ENCODE measurements around the gene ZIC5. TPM values are rescaled to one million over a fixed set of nuclear protein-coding genes. Genes with fewer than 3 reads are reported as not detected.

ZIC5 gene
- total and polyA plus RNA-seq, 8 donors, result 0.06 TPM; not detected in 7

GRCh38 chr13:99986741-99987140, 15.2 kb upstream of the ZIC5 start:
- no peak for ATAC-seq
- intact Hi-C loops (cut with DNase I), result no loop called here
- no peaks in the 10 kb centered on the region for H3K9me3 ChIP-seq
- no peak for TF ChIP-seq CTCF (IDR thresholded peaks at IDR 0.05)
- H3K36me3 ChIP-seq, result no peaks in the 10 kb centered on the region
- H3K4me3 ChIP-seq, result no peak overlapping the region
- no peak for DNase-seq
- H3K27ac ChIP-seq, result no peak overlapping the region
- no peaks in the 10 kb centered on the region for H3K4me1 ChIP-seq
- peaks cover 27 to 94% (median 36%) of the 10 kb centered on the region in 4 donors for H3K27me3 ChIP-seq
- 36 to 37% methylated on average over 8 of the region's 8 CpGs for WGBS, 2 donors
- no peak for FAIRE-seq

GRCh38 chr13:99985886-99986527, 14.4 kb upstream of the ZIC5 start:
- WGBS, 2 donors, result 30 to 31% methylated on average over 15 of the region's 15 CpGs
- TF ChIP-seq CTCF (IDR thresholded peaks at IDR 0.05), result no peak
- DNase-seq, result no peak

GRCh38 chr13:99985241-99985874, 13.8 kb upstream of the ZIC5 start:
- DNase-seq (peak in 1 of 6 donors; percentile 78), FAIRE-seq (no peak), ATAC-seq (no peak)
- H3K36me3 ChIP-seq, result no peaks in the 10 kb centered on the region
- intact Hi-C loops (cut with DNase I), result no loop called here
- TF ChIP-seq CTCF (IDR thresholded peaks at IDR 0.05), result no peak
- H3K27me3 ChIP-seq, result peaks cover 25 to 80% (median 34%) of the 10 kb centered on the region in 4 donors
- WGBS, 2 donors, result 6 to 10% methylated on average over 15 to 55 of the region's 55 CpGs
- H3K27ac ChIP-seq, result no peak overlapping the region
- no peaks in the 10 kb centered on the region for H3K9me3 ChIP-seq
- no peaks in the 10 kb centered on the region for H3K4me1 ChIP-seq
- no peak overlapping the region for H3K4me3 ChIP-seq

More at GRCh38 chr13:99985886-99986527, 14.4 kb upstream of the ZIC5 start:
- Histone ChIP-seq H3K27me3 (peaks cover 25 to 86% (median 34%) of the 10 kb centered on the region in 4 donors), H3K4me1 (no peaks in the 10 kb centered on the region), H3K9me3 (no peaks in the 10 kb centered on the region), H3K27ac (no peak overlapping the region), H3K36me3 (no peaks in the 10 kb centered on the region), H3K4me3 (no peak overlapping the region)
- no peak for FAIRE-seq
- intact Hi-C loops (cut with DNase I), result no loop called here
- ATAC-seq, result no peak

GRCh38 chr13:99984461-99985240, 13.1 kb upstream of the ZIC5 start:
- peaks cover 25 to 77% (median 34%) of the 10 kb centered on the region in 4 donors for H3K27me3 ChIP-seq
- H3K4me1 ChIP-seq, result peaks cover 5 to 7% (median 5%) of the 10 kb centered on the region in 3 donors
- 12 to 15% methylated on average over 44 of the region's 44 CpGs for WGBS, 2 donors
- no peak for TF ChIP-seq CTCF (IDR thresholded peaks at IDR 0.05)
- intact Hi-C loops (cut with DNase I), result no loop called here
- no peak overlapping the region for H3K4me3 ChIP-seq
- FAIRE-seq (no peak), DNase-seq (no peak), ATAC-seq (no peak)
- no peak overlapping the region for H3K27ac ChIP-seq
- no peaks in the 10 kb centered on the region for H3K36me3 ChIP-seq
- H3K9me3 ChIP-seq, result no peaks in the 10 kb centered on the region

Measured in pancreas (tissue), 10 donors.